ENCODE data around the gene OR10P1.

GRCh38 chr12:55679691-55680090 lies 43.0 kb downstream of the OR10P1 start:
- TF ChIP-seq CTCF (IDR thresholded peaks at IDR 0.05; ENCODE audit: low read depth, low read length): no peak
- no peak for TF ChIP-seq POLR2A (IDR thresholded peaks at IDR 0.05; ENCODE audit: extremely low read depth, insufficient read length)
- no peak for TF ChIP-seq MAX (IDR thresholded peaks at IDR 0.05; ENCODE audit: low read depth, low read length)
- TF ChIP-seq MYC (IDR thresholded peaks at IDR 0.05; ENCODE audit: low read depth, low read length): no peak
